Ishikawa (cell line): ENCODE measurements around the gene SNRNP25.

Experiments
- CEBPB ChIP-seq: IDR thresholded peaks from 2 replicates; pipeline ENCODE4 v1.6.1; 2012
- CREB1 ChIP-seq: IDR thresholded peaks from 2 replicates; pipeline ENCODE4 v1.6.1; 2012; ENCODE audit warnings: low read depth
- EGR1 ChIP-seq: IDR thresholded peaks from 2 replicates; pipeline ENCODE4 v1.6.1; 2012
- EP300 ChIP-seq: IDR thresholded peaks from 2 replicates; pipeline ENCODE4 v1.6.1; 2012; ENCODE audit warnings: borderline replicate concordance
- FOXM1 ChIP-seq: IDR thresholded peaks from 2 replicates; pipeline ENCODE4 v1.6.1; 2012; ENCODE audit warnings: low read depth, borderline replicate concordance
- NFIC ChIP-seq: IDR thresholded peaks from 2 replicates; pipeline ENCODE4 v1.6.1; 2012
- RAD21 ChIP-seq: IDR thresholded peaks from 2 replicates; pipeline ENCODE4 v1.6.1; 2012; ENCODE audit warnings: low read depth
- TAF1 ChIP-seq: IDR thresholded peaks from 2 replicates; pipeline ENCODE4 v1.6.1; 2012; ENCODE audit warnings: low read depth, mild to moderate bottlenecking
- TCF12 ChIP-seq: IDR thresholded peaks from 2 replicates; pipeline ENCODE4 v1.6.1; 2012; ENCODE audit warnings: low read depth
- TEAD4 ChIP-seq: IDR thresholded peaks from 2 replicates; pipeline ENCODE4 v1.6.1; 2012
- USF1 ChIP-seq: IDR thresholded peaks from 2 replicates; pipeline ENCODE4 v1.6.1; 2012
- YY1 ChIP-seq: IDR thresholded peaks from 2 replicates; pipeline ENCODE4 v1.6.1; 2012; ENCODE audit warnings: low read depth
- ZBTB7A ChIP-seq: IDR thresholded peaks from 2 replicates; pipeline ENCODE4 v1.6.1; 2012; ENCODE audit warnings: low read depth
- TF ChIP-seq, protein P1 (sequence below): IDR thresholded peaks from 2 replicates; pipeline ENCODE4 v1.6.1; 2012; ENCODE audit warnings: low read depth, mild to moderate bottlenecking
- TF ChIP-seq, protein P2 (sequence below): IDR thresholded peaks from 2 replicates; pipeline ENCODE4 v1.6.1; 2012

Gene SNRNP25

DNA sequence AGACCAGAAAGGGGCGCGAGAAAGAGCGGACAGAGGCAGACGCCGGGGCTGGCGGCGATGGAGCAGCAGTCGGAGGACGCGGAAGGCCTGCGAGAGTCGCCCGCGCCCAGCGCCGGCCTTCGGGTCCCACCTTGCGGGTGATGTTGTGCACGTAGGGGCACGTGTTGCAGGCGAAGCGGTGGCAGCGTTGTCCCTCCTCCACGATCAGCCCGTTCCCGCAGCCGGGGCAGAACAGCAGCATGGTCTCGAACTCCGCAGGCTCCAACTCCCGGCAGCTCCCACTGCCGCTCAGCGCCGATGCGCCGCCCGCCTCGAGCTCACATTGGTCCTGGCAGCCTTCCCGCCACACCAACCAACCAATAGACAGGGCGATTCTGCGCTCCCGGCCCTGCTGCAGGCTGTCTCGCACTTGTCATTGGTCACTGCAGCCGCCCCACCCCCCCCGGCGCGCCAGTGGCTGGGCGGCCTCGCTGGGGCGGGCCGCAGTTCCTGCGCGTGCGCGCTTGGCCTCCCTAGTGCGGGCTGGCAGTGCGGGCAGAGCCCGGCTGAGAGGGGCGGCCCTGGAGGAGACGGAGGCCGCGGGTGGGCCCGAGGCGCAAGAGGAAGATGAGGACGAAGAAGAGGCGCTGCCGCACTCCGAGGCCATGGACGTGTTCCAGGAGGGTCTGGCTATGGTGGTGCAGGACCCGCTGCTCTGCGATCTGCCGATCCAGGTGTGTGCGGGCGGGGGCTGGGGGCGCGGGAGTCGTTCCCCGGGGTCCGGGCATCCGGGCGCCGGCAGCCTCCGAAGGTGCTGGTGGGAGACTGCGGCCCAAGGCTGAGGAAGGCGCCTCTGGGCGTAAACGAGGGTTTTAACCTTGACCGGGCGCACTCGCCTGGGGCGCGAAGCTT is at the start of gene SNRNP25, which contains the start of gene POLR3K:
TSS of gene SNRNP25 (plus strand) at position 483 of the 891 bp plus-strand sequence. CDS start at position 672, 189 bp downstream.
TSS of gene POLR3K (minus strand) at position 263 of the 891 bp plus-strand sequence. CDS start at position 241, 22 bp downstream.
- TF ChIP-seq TCF12 (0 out of 2 replicates have a peak, but pooled peaks have one; percentile 15), ZBTB7A (peak; percentile 78), CREB1 (no peak), USF1 (no peak), TEAD4 (no peak), CEBPB (no peak), YY1 (0 out of 2 replicates have a peak, but pooled peaks have one; percentile 4), TAF1 (peak; percentile 55)
- TF ChIP-seq, protein P1, sequence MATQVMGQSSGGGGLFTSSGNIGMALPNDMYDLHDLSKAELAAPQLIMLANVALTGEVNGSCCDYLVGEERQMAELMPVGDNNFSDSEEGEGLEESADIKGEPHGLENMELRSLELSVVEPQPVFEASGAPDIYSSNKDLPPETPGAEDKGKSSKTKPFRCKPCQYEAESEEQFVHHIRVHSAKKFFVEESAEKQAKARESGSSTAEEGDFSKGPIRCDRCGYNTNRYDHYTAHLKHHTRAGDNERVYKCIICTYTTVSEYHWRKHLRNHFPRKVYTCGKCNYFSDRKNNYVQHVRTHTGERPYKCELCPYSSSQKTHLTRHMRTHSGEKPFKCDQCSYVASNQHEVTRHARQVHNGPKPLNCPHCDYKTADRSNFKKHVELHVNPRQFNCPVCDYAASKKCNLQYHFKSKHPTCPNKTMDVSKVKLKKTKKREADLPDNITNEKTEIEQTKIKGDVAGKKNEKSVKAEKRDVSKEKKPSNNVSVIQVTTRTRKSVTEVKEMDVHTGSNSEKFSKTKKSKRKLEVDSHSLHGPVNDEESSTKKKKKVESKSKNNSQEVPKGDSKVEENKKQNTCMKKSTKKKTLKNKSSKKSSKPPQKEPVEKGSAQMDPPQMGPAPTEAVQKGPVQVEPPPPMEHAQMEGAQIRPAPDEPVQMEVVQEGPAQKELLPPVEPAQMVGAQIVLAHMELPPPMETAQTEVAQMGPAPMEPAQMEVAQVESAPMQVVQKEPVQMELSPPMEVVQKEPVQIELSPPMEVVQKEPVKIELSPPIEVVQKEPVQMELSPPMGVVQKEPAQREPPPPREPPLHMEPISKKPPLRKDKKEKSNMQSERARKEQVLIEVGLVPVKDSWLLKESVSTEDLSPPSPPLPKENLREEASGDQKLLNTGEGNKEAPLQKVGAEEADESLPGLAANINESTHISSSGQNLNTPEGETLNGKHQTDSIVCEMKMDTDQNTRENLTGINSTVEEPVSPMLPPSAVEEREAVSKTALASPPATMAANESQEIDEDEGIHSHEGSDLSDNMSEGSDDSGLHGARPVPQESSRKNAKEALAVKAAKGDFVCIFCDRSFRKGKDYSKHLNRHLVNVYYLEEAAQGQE: no peak
- TF ChIP-seq, protein P2, sequence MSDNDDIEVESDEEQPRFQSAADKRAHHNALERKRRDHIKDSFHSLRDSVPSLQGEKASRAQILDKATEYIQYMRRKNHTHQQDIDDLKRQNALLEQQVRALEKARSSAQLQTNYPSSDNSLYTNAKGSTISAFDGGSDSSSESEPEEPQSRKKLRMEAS: peak; percentile 91

- TF ChIP-seq TCF12 (no peak), TAF1 (no peak)
- TF ChIP-seq, protein P2: peak; percentile 65
Observed at GRCh38 chr16:9903-10665, 43.5 kb upstream of the SNRNP25 start.

DNA sequence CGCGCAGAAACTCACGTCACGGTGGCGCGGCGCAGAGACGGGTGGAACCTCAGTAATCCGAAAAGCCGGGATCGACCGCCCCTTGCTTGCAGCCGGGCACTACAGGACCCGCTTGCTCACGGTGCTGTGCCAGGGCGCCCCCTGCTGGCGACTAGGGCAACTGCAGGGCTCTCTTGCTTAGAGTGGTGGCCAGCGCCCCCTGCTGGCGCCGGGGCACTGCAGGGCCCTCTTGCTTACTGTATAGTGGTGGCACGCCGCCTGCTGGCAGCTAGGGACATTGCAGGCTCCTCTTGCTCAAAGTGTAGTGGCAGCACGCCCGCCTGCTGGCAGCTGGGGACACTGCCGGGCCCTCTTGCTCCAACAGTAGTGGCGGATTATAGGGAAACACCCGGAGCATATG is 42.9 kb upstream of the SNRNP25 start:
- peak; percentile 36 for TF ChIP-seq RAD21
- TF ChIP-seq NFIC: peak; percentile 31; the same call in 1 of the 2 replicates

DNA sequence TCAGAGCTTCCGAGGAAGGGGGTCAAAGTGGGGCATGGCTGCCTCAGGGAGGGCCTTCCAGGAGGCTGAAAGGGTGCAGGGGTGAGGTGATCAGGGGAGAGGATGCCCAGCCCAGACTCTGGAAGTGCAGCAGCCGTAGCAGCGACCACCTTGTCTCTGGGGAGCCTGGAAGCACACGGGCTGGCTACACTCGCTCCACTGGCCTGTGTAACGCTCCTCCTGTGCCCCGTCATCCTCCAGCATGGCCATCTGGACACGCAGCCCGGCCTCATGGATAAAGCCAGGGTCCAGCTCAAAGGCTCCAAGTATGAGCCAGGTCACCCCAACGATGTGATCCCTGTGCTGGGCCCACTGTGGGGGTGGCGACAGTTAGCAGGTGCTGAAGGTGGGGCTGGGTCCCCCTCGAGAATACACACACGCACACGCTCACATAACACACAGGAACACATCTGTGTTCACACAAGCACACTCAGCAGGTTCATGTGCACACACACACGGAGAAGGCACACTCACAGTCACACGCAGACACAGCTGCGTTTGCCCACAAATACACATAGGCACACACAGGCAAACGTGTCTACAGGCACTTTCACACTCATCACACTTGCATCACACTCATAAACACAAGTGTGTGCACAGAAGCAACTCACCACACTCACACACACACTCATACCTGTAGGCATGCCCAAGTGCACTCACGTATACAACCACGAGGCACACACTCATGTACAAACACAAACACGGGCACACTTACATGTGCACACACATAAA is 19.6 kb upstream of the SNRNP25 start:
- no peak for TF ChIP-seq EGR1
- no peak for TF ChIP-seq TAF1
- no peak for TF ChIP-seq NFIC
- no peak for TF ChIP-seq TEAD4
- TF ChIP-seq, protein P2: no peak
- TF ChIP-seq, protein P1: no peak
- TF ChIP-seq FOXM1: no peak
- TF ChIP-seq USF1: no peak
- no peak for TF ChIP-seq RAD21
- TF ChIP-seq YY1: no peak
- TF ChIP-seq CEBPB: no peak
- TF ChIP-seq CREB1: no peak
- TF ChIP-seq TCF12: no peak
- TF ChIP-seq ZBTB7A: no peak
- no peak for TF ChIP-seq EP300

DNA sequence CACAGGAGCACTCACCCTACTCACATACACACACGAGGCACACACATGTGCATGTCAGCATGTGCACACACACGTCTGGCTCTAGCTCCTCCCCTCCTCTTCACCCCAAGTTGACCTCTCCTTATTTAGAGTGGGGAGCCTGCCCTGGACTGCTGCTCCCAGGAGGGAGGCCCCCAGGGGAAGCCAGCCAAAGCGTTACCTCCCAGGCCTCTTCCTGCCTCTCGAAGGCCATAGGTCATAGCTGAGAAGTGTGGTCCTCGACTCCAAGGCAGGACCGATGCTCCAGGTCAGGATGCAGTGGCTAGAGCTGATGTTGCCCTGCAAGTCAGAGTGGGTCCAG is 19.0 kb upstream of the SNRNP25 start:
- no peak for TF ChIP-seq FOXM1
- TF ChIP-seq USF1: no peak
- TF ChIP-seq EP300: no peak
- TF ChIP-seq, protein P1: no peak
- TF ChIP-seq RAD21: no peak
- TF ChIP-seq ZBTB7A: no peak
- no peak for TF ChIP-seq YY1
- TF ChIP-seq CREB1: no peak
- no peak for TF ChIP-seq TEAD4
- no peak for TF ChIP-seq CEBPB
- no peak for TF ChIP-seq EGR1
- no peak for TF ChIP-seq TAF1
- TF ChIP-seq NFIC: no peak
- TF ChIP-seq TCF12: no peak
- TF ChIP-seq, protein P2: no peak
